ENCODE results near the gene COBL.

- no peak for TF ChIP-seq CTCF (IDR thresholded peaks at IDR 0.05)
- TF ChIP-seq POLR2A (IDR thresholded peaks at IDR 0.05): no peak
Observed at GRCh38 chr7:51350546-51350896, 33.9 kb upstream of the COBL start.
